Measurements from ENCODE around the gene UGT1A1.

Gene UGT1A1

GRCh38 chr2:233769260-233769659 lies 9.2 kb downstream of the UGT1A1 start:
- H3K4me1 Mint-ChIP-seq (ENCODE audit: low read depth), result no peaks in the 10 kb centered on the region
- no peak for DNase-seq (ENCODE audit: low spot score)
- H3K27me3 Mint-ChIP-seq (ENCODE audit: low read depth), result peaks cover 4% of the 10 kb centered on the region
- no peaks in the 10 kb centered on the region for H3K36me3 Mint-ChIP-seq (ENCODE audit: low read depth)
- no peaks in the 10 kb centered on the region for H3K9me3 Mint-ChIP-seq
- no peak overlapping the region for H3K27ac Mint-ChIP-seq
- no peak overlapping the region for H3K4me3 Mint-ChIP-seq

- H3K27ac Mint-ChIP-seq, result no peak overlapping the region
- H3K27me3 Mint-ChIP-seq (ENCODE audit: low read depth), result no peaks in the 10 kb centered on the region
- H3K36me3 Mint-ChIP-seq (ENCODE audit: low read depth), result no peaks in the 10 kb centered on the region
- no peak overlapping the region for H3K4me3 Mint-ChIP-seq
- no peak for DNase-seq (ENCODE audit: low spot score)
- H3K4me1 Mint-ChIP-seq (ENCODE audit: low read depth), result no peaks in the 10 kb centered on the region
- peaks cover 3% of the 10 kb centered on the region for H3K9me3 Mint-ChIP-seq
Observed at GRCh38 chr2:233772153-233772552, 12.1 kb downstream of the UGT1A1 start.

GRCh38 chr2:233772583-233772982 lies 12.5 kb downstream of the UGT1A1 start:
- H3K27me3 Mint-ChIP-seq (ENCODE audit: low read depth), result no peaks in the 10 kb centered on the region
- H3K4me1 Mint-ChIP-seq (ENCODE audit: low read depth), result no peaks in the 10 kb centered on the region
- no peak overlapping the region for H3K4me3 Mint-ChIP-seq
- no peak overlapping the region for H3K27ac Mint-ChIP-seq
- no peaks in the 10 kb centered on the region for H3K36me3 Mint-ChIP-seq (ENCODE audit: low read depth)
- H3K9me3 Mint-ChIP-seq, result peaks cover 3% of the 10 kb centered on the region
- DNase-seq (ENCODE audit: low spot score), result no peak

- Mint-ChIP-seq H3K4me1 (ENCODE audit: low read depth) (no peaks in the 10 kb centered on the region), H3K27me3 (ENCODE audit: low read depth) (no peaks in the 10 kb centered on the region), H3K4me3 (no peak overlapping the region), H3K9me3 (peaks cover 3% of the 10 kb centered on the region), H3K27ac (no peak overlapping the region), H3K36me3 (ENCODE audit: low read depth) (no peaks in the 10 kb centered on the region)
- no peak for DNase-seq (ENCODE audit: low spot score)
Observed at GRCh38 chr2:233773854-233774253, 13.8 kb downstream of the UGT1A1 start.

- Mint-ChIP-seq H3K4me1 (ENCODE audit: low read depth) (no peaks in the 10 kb centered on the region), H3K36me3 (ENCODE audit: low read depth) (no peaks in the 10 kb centered on the region), H3K9me3 (peaks cover 3% of the 10 kb centered on the region), H3K4me3 (no peak overlapping the region), H3K27me3 (ENCODE audit: low read depth) (no peaks in the 10 kb centered on the region), H3K27ac (no peak overlapping the region)
- DNase-seq (ENCODE audit: low spot score), result no peak
Observed at GRCh38 chr2:233775414-233775813, 15.3 kb downstream of the UGT1A1 start.

- Mint-ChIP-seq H3K36me3 (ENCODE audit: low read depth) (no peaks in the 10 kb centered on the region), H3K4me3 (no peak within 1 kb of the TSS), H3K27me3 (ENCODE audit: low read depth) (peaks cover 8% of the 10 kb centered on the region), H3K9me3 (peaks cover 3% of the 10 kb centered on the region), H3K4me1 (ENCODE audit: low read depth) (no peaks in the 10 kb centered on the region), H3K27ac (no peak within 1 kb of the TSS)
- no peak for DNase-seq (ENCODE audit: low spot score)
Observed at GRCh38 chr2:233778030-233778429, 18.0 kb downstream of the UGT1A1 start, which contains the start of gene MROH2A. Gene MROH2A (plus strand): TSS chr2:233778330. CDS start chr2:233779359, 1,029 bp downstream.

- DNase-seq (ENCODE audit: low spot score), result no peak
- peaks cover 3% of the 10 kb centered on the region for H3K9me3 Mint-ChIP-seq
- peaks cover 10% of the 10 kb centered on the region for H3K27me3 Mint-ChIP-seq (ENCODE audit: low read depth)
- no peaks in the 10 kb centered on the region for H3K36me3 Mint-ChIP-seq (ENCODE audit: low read depth)
- H3K4me3 Mint-ChIP-seq, result no peak overlapping the region
- H3K4me1 Mint-ChIP-seq (ENCODE audit: low read depth), result no peaks in the 10 kb centered on the region
- no peak overlapping the region for H3K27ac Mint-ChIP-seq
Observed at GRCh38 chr2:233779722-233780121, 19.7 kb downstream of the UGT1A1 start.

GRCh38 chr2:233780771-233781170 lies 20.7 kb downstream of the UGT1A1 start:
- Mint-ChIP-seq H3K27me3 (ENCODE audit: low read depth) (peaks cover 10% of the 10 kb centered on the region), H3K9me3 (peaks cover 3% of the 10 kb centered on the region), H3K4me1 (ENCODE audit: low read depth) (no peaks in the 10 kb centered on the region), H3K27ac (no peak overlapping the region), H3K4me3 (no peak overlapping the region), H3K36me3 (ENCODE audit: low read depth) (no peaks in the 10 kb centered on the region)
- DNase-seq (ENCODE audit: low spot score), result no peak

GRCh38 chr2:233789554-233789953 lies 29.5 kb downstream of the UGT1A1 start:
- no peak for DNase-seq (ENCODE audit: low spot score)
- H3K4me1 Mint-ChIP-seq (ENCODE audit: low read depth), result no peaks in the 10 kb centered on the region
- no peaks in the 10 kb centered on the region for H3K27me3 Mint-ChIP-seq (ENCODE audit: low read depth)
- H3K36me3 Mint-ChIP-seq (ENCODE audit: low read depth), result no peaks in the 10 kb centered on the region
- H3K27ac Mint-ChIP-seq, result no peak overlapping the region
- H3K4me3 Mint-ChIP-seq, result no peak overlapping the region
- H3K9me3 Mint-ChIP-seq, result no peaks in the 10 kb centered on the region

GRCh38 chr2:233791151-233791882 lies 31.2 kb downstream of the UGT1A1 start:
- Mint-ChIP-seq H3K9me3 (no peaks in the 10 kb centered on the region), H3K4me1 (ENCODE audit: low read depth) (no peaks in the 10 kb centered on the region), H3K4me3 (no peak overlapping the region), H3K27me3 (ENCODE audit: low read depth) (no peaks in the 10 kb centered on the region), H3K36me3 (ENCODE audit: low read depth) (no peaks in the 10 kb centered on the region), H3K27ac (peak overlapping the region; percentile 1)
- no peak for DNase-seq (ENCODE audit: low spot score)

GRCh38 chr2:233791883-233792329 lies 31.8 kb downstream of the UGT1A1 start:
- no peaks in the 10 kb centered on the region for H3K9me3 Mint-ChIP-seq
- no peaks in the 10 kb centered on the region for H3K4me1 Mint-ChIP-seq (ENCODE audit: low read depth)
- no peak overlapping the region for H3K4me3 Mint-ChIP-seq
- no peaks in the 10 kb centered on the region for H3K27me3 Mint-ChIP-seq (ENCODE audit: low read depth)
- no peak for DNase-seq (ENCODE audit: low spot score)
- H3K36me3 Mint-ChIP-seq (ENCODE audit: low read depth), result no peaks in the 10 kb centered on the region
- no peak overlapping the region for H3K27ac Mint-ChIP-seq

- H3K4me1 Mint-ChIP-seq (ENCODE audit: low read depth), result no peaks in the 10 kb centered on the region
- H3K9me3 Mint-ChIP-seq, result no peaks in the 10 kb centered on the region
- no peaks in the 10 kb centered on the region for H3K36me3 Mint-ChIP-seq (ENCODE audit: low read depth)
- no peaks in the 10 kb centered on the region for H3K27me3 Mint-ChIP-seq (ENCODE audit: low read depth)
- no peak for DNase-seq (ENCODE audit: low spot score)
- no peak overlapping the region for H3K4me3 Mint-ChIP-seq
- no peak overlapping the region for H3K27ac Mint-ChIP-seq
Observed at GRCh38 chr2:233792720-233793119, 32.6 kb downstream of the UGT1A1 start.

GRCh38 chr2:233793465-233794127 lies 33.5 kb downstream of the UGT1A1 start:
- DNase-seq (ENCODE audit: low spot score), result no peak
- H3K36me3 Mint-ChIP-seq (ENCODE audit: low read depth), result no peaks in the 10 kb centered on the region
- no peak overlapping the region for H3K27ac Mint-ChIP-seq
- H3K9me3 Mint-ChIP-seq, result no peaks in the 10 kb centered on the region
- no peak overlapping the region for H3K4me3 Mint-ChIP-seq
- no peaks in the 10 kb centered on the region for H3K4me1 Mint-ChIP-seq (ENCODE audit: low read depth)
- no peaks in the 10 kb centered on the region for H3K27me3 Mint-ChIP-seq (ENCODE audit: low read depth)

GRCh38 chr2:233794128-233794658 lies 34.1 kb downstream of the UGT1A1 start:
- Mint-ChIP-seq H3K27ac (no peak overlapping the region), H3K9me3 (no peaks in the 10 kb centered on the region), H3K4me3 (no peak overlapping the region), H3K4me1 (ENCODE audit: low read depth) (no peaks in the 10 kb centered on the region), H3K27me3 (ENCODE audit: low read depth) (no peaks in the 10 kb centered on the region), H3K36me3 (ENCODE audit: low read depth) (no peaks in the 10 kb centered on the region)
- no peak for DNase-seq (ENCODE audit: low spot score)
